GM19467 (cell line): Measurements from ENCODE around the gene CEBPG.

Experiments
- ATAC-seq: cut with Tn5 transposase; IDR thresholded peaks from one replicate; pipeline ENCODE4 v1.9.1; 2021; ENCODE audit warnings: mild to moderate bottlenecking, moderate library complexity; ENCODE audit not compliant: unreplicated experiment

CEBPG gene

GRCh38 chr19:33405553-33406461, 32.3 kb downstream of the CEBPG start:
- ATAC-seq, result no peak

- no peak for ATAC-seq
These were observed 33.1 kb downstream of the CEBPG start for GRCh38 chr19:33406521-33407139.

GRCh38 chr19:33407140-33407551, 33.6 kb downstream of the CEBPG start:
- ATAC-seq, result no peak

GRCh38 chr19:33407716-33408115, 34.2 kb downstream of the CEBPG start:
- ATAC-seq, result no peak

- no peak for ATAC-seq
These were observed 34.6 kb downstream of the CEBPG start for GRCh38 chr19:33408116-33408515.

GRCh38 chr19:33408538-33409434, 35.3 kb downstream of the CEBPG start:
- ATAC-seq, result no peak

GRCh38 chr19:33409906-33410685, 36.6 kb downstream of the CEBPG start:
- ATAC-seq, result no peak

GRCh38 chr19:33410915-33411401, 37.4 kb downstream of the CEBPG start:
- no peak for ATAC-seq

- ATAC-seq, result no peak
These were observed 38.2 kb downstream of the CEBPG start for GRCh38 chr19:33411621-33412180.

GRCh38 chr19:33412601-33413425, 39.3 kb downstream of the CEBPG start:
- ATAC-seq, result no peak

- ATAC-seq, result no peak
These were observed 39.9 kb downstream of the CEBPG start for GRCh38 chr19:33413426-33413725.

- no peak for ATAC-seq
These were observed 40.6 kb downstream of the CEBPG start for GRCh38 chr19:33413868-33414666.

- ATAC-seq, result no peak
These were observed 41.4 kb downstream of the CEBPG start for GRCh38 chr19:33414667-33415605.

- ATAC-seq, result no peak
These were observed 43.1 kb downstream of the CEBPG start for GRCh38 chr19:33416307-33417215.

- ATAC-seq, result no peak
These were observed 44.2 kb downstream of the CEBPG start for GRCh38 chr19:33417751-33418150.

GRCh38 chr19:33418461-33418860, 45.0 kb downstream of the CEBPG start:
- ATAC-seq, result no peak
